HCT116 (cell line): Measurements from ENCODE around the gene FAM227A.

Source experiments
- CTCF ChIP-seq, 3 experiments: fragments of 200-600 bp in 1 of 3; sonication (generic) in 1 of 3; IDR thresholded peaks in 2 of 3; conservative IDR thresholded peaks in 1 of 3; 2 replicates each; pipeline ENCODE4 v1.5.1; 2012 to 2017; ENCODE audit warnings: low read depth in 2 of 3, low read length in 2 of 3, antibody characterized with exemption in 1 of 3, borderline replicate concordance in 1 of 3, control low read depth in 1 of 3, mild to moderate bottlenecking in 1 of 3, mixed read lengths in 1 of 3, mixed run types in 1 of 3, moderate library complexity in 1 of 3; ENCODE audit not compliant: insufficient read depth in 1 of 3
- EGR1 ChIP-seq: IDR thresholded peaks from 2 replicates; pipeline ENCODE4 v1.6.1; 2012; ENCODE audit warnings: low read depth
- EZH2 ChIP-seq: fragments of 200-600 bp; sonication (generic); IDR thresholded peaks from 2 replicates; pipeline ENCODE4 v1.6.1; 2017; ENCODE audit warnings: antibody characterized with exemption, mixed run types
- EZH2phosphoT487 ChIP-seq: fragments of 200-600 bp; IDR thresholded peaks from 2 replicates; pipeline ENCODE4 v1.6.1; 2018; ENCODE audit warnings: antibody characterized with exemption, borderline replicate concordance
- MAX ChIP-seq: IDR thresholded peaks from 2 replicates; pipeline ENCODE4 v1.6.1; 2012
- POLR2A ChIP-seq: IDR thresholded peaks from 2 replicates; pipeline ENCODE4 v1.7.0; 2011; ENCODE audit warnings: borderline replicate concordance; ENCODE audit not compliant: insufficient read depth, insufficient read length; ENCODE audit errors: extremely low read depth
- POLR2AphosphoS5 ChIP-seq: IDR thresholded peaks from 2 replicates; pipeline ENCODE4 v1.6.1; 2011; ENCODE audit warnings: mild to moderate bottlenecking, low read depth, low read length, moderate library complexity
- TCF7L2 ChIP-seq: IDR thresholded peaks from 2 replicates; pipeline ENCODE4 v1.7.0; 2011; ENCODE audit warnings: borderline replicate concordance, inconsistent platforms; ENCODE audit not compliant: insufficient read depth, insufficient read length; ENCODE audit errors: extremely low read depth

- TF ChIP-seq CTCF (IDR thresholded peaks at IDR 0.05 in 2 of 3, conservative IDR thresholded peaks at IDR 0.05 in 1 of 3; ENCODE audit: borderline replicate concordance in 1 of 3, insufficient read depth in 1 of 3, low read depth in 2 of 3, low read length in 2 of 3) (no peak), EZH2phosphoT487 (no peak), TCF7L2 (no peak), POLR2AphosphoS5 (no peak), EZH2 (no peak), MAX (no peak), POLR2A (no peak), EGR1 (no peak)
Measured at GRCh38 chr22:38531251-38531938, 124.8 kb downstream of the FAM227A start.
